HepG2 (cell line): Measurements from ENCODE around the gene POU3F1. TPM values are rescaled to one million over a fixed set of nuclear protein-coding genes. Genes with fewer than 3 reads are reported as not detected.

Experiments used
- BHLHE40 ChIP-seq: IDR thresholded peaks from 2 replicates; pipeline ENCODE4 v1.6.1; 2011; ENCODE audit warnings: low read length, improper control_type of control experiment
- DRAP1 ChIP-seq: IDR thresholded peaks from 2 replicates; pipeline ENCODE4 v1.6.1; 2016; ENCODE audit warnings: missing genetic modification reagents, missing compliant biosample characterization
- ELF3 ChIP-seq: IDR thresholded peaks from 2 replicates; pipeline ENCODE4 v1.6.1; 2016; ENCODE audit warnings: missing genetic modification reagents, missing compliant biosample characterization
- FLYWCH1 ChIP-seq: sonication (generic); formaldehyde crosslinking; IDR thresholded peaks from 2 replicates; pipeline ENCODE4 v1.8.1; 2023; ENCODE audit warnings: mild to moderate bottlenecking, missing genetic modification reagents
- FOSL2 ChIP-seq: sonication (generic); formaldehyde crosslinking; IDR thresholded peaks from 2 replicates; pipeline ENCODE4 v1.4.0; 2020; ENCODE audit warnings: missing genetic modification reagents
- KLF11 ChIP-seq: IDR thresholded peaks from 2 replicates; pipeline ENCODE4 v1.6.1; 2016; ENCODE audit warnings: missing compliant biosample characterization
- MTF2 ChIP-seq: sonication (generic); formaldehyde crosslinking; IDR thresholded peaks from 2 replicates; pipeline ENCODE4 v1.5.0; 2020; ENCODE audit warnings: missing genetic modification reagents, borderline replicate concordance
- NR2F2 ChIP-seq: IDR thresholded peaks from 2 replicates; pipeline ENCODE4 v1.6.1; 2012; ENCODE audit warnings: low read depth, inconsistent platforms, borderline replicate concordance
- RAD51 ChIP-seq: fragments of 450-650 bp; IDR thresholded peaks from 2 replicates; pipeline ENCODE4 v1.6.1; 2016; ENCODE audit warnings: borderline replicate concordance
- RNF2 ChIP-seq: fragments of 450-650 bp; conservative IDR thresholded peaks from 2 replicates; pipeline ENCODE4 v1.6.1; 2016; ENCODE audit warnings: low read depth
- SNAI1 ChIP-seq: sonication (generic); formaldehyde crosslinking; IDR thresholded peaks from 2 replicates; pipeline ENCODE4 v1.5.0; 2020; ENCODE audit warnings: mild to moderate bottlenecking, missing genetic modification reagents, borderline replicate concordance
- SOX6 ChIP-seq, 2 experiments: fragments of 450-650 bp in 1 of 2; sonication (generic) in 1 of 2; formaldehyde crosslinking in 1 of 2; IDR thresholded peaks; 2 replicates each; pipeline versions ENCODE4 v1.4.0 to v1.6.1; 2017 to 2020; ENCODE audit warnings: antibody characterized with exemption in 1 of 2, mild to moderate bottlenecking in 1 of 2, missing genetic modification reagents in 1 of 2
- SPEN ChIP-seq: sonication (generic); formaldehyde crosslinking; IDR thresholded peaks from 2 replicates; pipeline ENCODE4 v1.5.1; 2020; ENCODE audit warnings: low read depth, mild to moderate bottlenecking, missing genetic modification reagents
- STAT5B ChIP-seq: sonication (generic); formaldehyde crosslinking; IDR thresholded peaks from 2 replicates; pipeline ENCODE4 v1.4.0; 2020; ENCODE audit warnings: missing genetic modification reagents
- TAF1 ChIP-seq: sonication (generic); formaldehyde crosslinking; IDR thresholded peaks from 2 replicates; pipeline ENCODE4 v1.4.0; 2020; ENCODE audit warnings: missing genetic modification reagents
- ZBTB10 ChIP-seq: sonication (generic); formaldehyde crosslinking; IDR thresholded peaks from 2 replicates; pipeline ENCODE4 v1.4.0; 2020; ENCODE audit warnings: missing genetic modification reagents, borderline replicate concordance
- ZNF775 ChIP-seq: sonication (generic); formaldehyde crosslinking; IDR thresholded peaks from 2 replicates; pipeline ENCODE4 v1.4.0; 2020; ENCODE audit warnings: missing genetic modification reagents, mild to moderate bottlenecking, moderate library complexity, borderline replicate concordance
- ZZZ3 ChIP-seq: sonication (generic); formaldehyde crosslinking; IDR thresholded peaks from 2 replicates; pipeline ENCODE4 v1.4.0; 2020; ENCODE audit warnings: missing genetic modification reagents, mild to moderate bottlenecking, borderline replicate concordance
- polyA plus RNA-seq, 8 experiments: library from polyadenylated mRNA; depleted of rRNA in 3 of 8; stranded (reverse) in 7 of 8; unstranded in 1 of 8; fragments of >200 nt; fragmentation: Illumina TruSeq in 4 of 8; extraction: Trizol in 4 of 8; gene quantifications; 2 replicates each; pipeline versions ENCODE4 v1.2.1 to v1.2.3, GENCODE V29; 2011 to 2016; ENCODE audit warnings: low read depth in 4 of 8, missing spikeins in 1 of 8, mixed read lengths in 1 of 8; ENCODE audit not compliant: insufficient read depth in 1 of 8
- total RNA-seq, 5 experiments: library from RNA; depleted of rRNA; stranded (reverse); fragments of >200 nt; fragmentation: Illumina TruSeq; extraction: Trizol; gene quantifications; 2 replicates each; pipeline ENCODE4 v1.2.3, GENCODE V29; 2016; ENCODE audit warnings: low read depth in 1 of 5
- TF ChIP-seq, protein P1 (sequence below): sonication (generic); formaldehyde crosslinking; IDR thresholded peaks from 2 replicates; pipeline ENCODE4 v1.8.1; 2023; ENCODE audit warnings: mild to moderate bottlenecking, inconsistent platforms, moderate library complexity, missing genetic modification reagents, borderline replicate concordance
- TF ChIP-seq, protein P2 (sequence below): sonication (generic); formaldehyde crosslinking; IDR thresholded peaks from 2 replicates; pipeline ENCODE4 v1.5.1; 2020; ENCODE audit warnings: missing genetic modification reagents, mild to moderate bottlenecking, borderline replicate concordance
- TF ChIP-seq, protein P3 (sequence below): sonication (generic); formaldehyde crosslinking; IDR thresholded peaks from 2 replicates; pipeline ENCODE4 v1.5.0; 2020; ENCODE audit warnings: missing genetic modification reagents, mild to moderate bottlenecking, borderline replicate concordance

Gene POU3F1
- total and polyA plus RNA-seq, 2 of the 13 experiments (the other 11 are each of a cell fraction or from before 2014, with no cell fraction given): not detected

DNA sequence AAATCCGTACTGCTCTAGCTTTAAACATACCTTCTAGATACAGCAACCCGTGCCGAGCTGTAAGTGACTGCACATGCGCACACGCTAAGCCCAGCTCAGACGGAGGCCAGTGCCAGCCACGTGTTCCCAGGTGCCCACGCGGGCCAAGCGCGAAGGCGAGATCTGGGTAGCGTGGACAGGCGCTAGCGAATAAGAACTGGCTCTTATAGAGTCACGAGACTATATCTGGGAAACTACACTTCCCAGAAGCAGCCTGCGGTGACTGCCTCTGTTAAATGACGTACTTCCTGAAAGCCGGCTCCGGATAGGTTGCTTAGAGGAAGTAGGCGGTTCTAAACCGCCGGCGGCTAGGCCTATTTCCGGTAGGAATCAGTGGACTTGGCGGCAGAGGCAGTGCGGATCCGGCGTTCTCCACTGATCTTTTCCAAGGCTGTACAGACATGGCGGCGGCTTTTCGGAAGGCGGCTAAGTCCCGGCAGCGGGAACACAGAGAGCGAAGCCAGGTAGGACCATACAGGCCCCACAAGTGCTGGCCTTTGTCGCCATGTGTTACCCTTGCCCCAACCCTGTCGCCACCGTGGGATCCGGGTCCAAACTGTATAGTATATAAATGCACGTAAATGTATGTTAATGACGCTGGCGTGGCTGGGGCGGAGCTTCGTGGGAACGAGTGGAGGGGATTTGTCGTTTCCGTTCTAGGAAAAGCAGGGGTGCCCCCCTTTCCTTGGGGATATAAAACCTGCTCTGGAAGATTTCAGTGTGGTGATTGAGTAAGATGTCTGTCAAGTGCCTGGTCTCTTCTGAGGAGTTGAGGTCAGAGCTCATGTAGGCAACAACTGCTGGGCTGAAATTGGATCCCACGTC lies 34.0 kb downstream of the POU3F1 start, which contains the start of gene UTP11 (continued):
- TF ChIP-seq, protein P1, sequence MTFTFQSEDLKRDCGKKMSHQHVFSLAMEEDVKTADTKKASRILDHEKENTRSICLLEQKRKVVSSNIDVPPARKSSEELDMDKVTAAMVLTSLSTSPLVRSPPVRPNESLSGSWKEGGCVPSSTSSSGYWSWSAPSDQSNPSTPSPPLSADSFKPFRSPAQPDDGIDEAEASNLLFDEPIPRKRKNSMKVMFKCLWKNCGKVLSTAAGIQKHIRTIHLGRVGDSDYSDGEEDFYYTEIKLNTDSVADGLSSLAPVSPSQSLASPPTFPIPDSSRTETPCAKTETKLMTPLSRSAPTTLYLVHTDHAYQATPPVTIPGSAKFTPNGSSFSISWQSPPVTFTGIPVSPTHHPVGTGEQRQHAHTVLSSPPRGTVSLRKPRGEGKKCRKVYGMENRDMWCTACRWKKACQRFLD (CRISPR knock-in tag): peak; percentile 64; the same call in 1 of the 2 replicates
- TF ChIP-seq SPEN (CRISPR knock-in tag): peak; percentile 88
- TF ChIP-seq SNAI1 (CRISPR knock-in tag): peak; percentile 88; the same call in 1 of the 2 replicates
- TF ChIP-seq BHLHE40: peak; percentile 92
- peak; percentile 98 for TF ChIP-seq RNF2
- peak; percentile 59; the same call in 1 of the 2 replicates for TF ChIP-seq FOSL2
- TF ChIP-seq, protein P2, sequence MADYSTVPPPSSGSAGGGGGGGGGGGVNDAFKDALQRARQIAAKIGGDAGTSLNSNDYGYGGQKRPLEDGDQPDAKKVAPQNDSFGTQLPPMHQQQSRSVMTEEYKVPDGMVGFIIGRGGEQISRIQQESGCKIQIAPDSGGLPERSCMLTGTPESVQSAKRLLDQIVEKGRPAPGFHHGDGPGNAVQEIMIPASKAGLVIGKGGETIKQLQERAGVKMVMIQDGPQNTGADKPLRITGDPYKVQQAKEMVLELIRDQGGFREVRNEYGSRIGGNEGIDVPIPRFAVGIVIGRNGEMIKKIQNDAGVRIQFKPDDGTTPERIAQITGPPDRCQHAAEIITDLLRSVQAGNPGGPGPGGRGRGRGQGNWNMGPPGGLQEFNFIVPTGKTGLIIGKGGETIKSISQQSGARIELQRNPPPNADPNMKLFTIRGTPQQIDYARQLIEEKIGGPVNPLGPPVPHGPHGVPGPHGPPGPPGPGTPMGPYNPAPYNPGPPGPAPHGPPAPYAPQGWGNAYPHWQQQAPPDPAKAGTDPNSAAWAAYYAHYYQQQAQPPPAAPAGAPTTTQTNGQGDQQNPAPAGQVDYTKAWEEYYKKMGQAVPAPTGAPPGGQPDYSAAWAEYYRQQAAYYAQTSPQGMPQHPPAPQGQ: 0 out of 2 replicates have a peak, but pooled peaks have one; percentile 64
- no peak for TF ChIP-seq NR2F2
- TF ChIP-seq DRAP1 (CRISPR knock-in tag): peak; percentile 39
- peak; percentile 97 for TF ChIP-seq KLF11 (CRISPR knock-in tag)
- TF ChIP-seq FLYWCH1 (CRISPR knock-in tag): peak; percentile 89; the same call in 1 of the 2 replicates
- TF ChIP-seq RAD51: peak; percentile 11; the same call in 1 of the 2 replicates
- peak; percentile 56; the same call in 1 of the 2 replicates for TF ChIP-seq ZZZ3 (CRISPR knock-in tag)
- TF ChIP-seq MTF2 (CRISPR knock-in tag): no peak
- peak; percentile 73 for TF ChIP-seq ELF3 (CRISPR knock-in tag)
- TF ChIP-seq, protein P3, sequence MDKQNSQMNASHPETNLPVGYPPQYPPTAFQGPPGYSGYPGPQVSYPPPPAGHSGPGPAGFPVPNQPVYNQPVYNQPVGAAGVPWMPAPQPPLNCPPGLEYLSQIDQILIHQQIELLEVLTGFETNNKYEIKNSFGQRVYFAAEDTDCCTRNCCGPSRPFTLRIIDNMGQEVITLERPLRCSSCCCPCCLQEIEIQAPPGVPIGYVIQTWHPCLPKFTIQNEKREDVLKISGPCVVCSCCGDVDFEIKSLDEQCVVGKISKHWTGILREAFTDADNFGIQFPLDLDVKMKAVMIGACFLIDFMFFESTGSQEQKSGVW (CRISPR knock-in tag): peak; percentile 22; the same call in 1 of the 2 replicates
- TF ChIP-seq SOX6 (IDR thresholded peaks at IDR 0.05): no peak
- TF ChIP-seq SOX6 (CRISPR knock-in tag; IDR thresholded peaks at IDR 0.05): peak; percentile 10; the same call in 1 of the 2 replicates
- TF ChIP-seq ZNF775 (CRISPR knock-in tag): peak; percentile 88
- TF ChIP-seq ZBTB10 (CRISPR knock-in tag): peak; percentile 87; the same call in 1 of the 2 replicates
- TF ChIP-seq TAF1 (CRISPR knock-in tag): peak; percentile 97
- peak; percentile 95; the same call in 1 of the 2 replicates for TF ChIP-seq STAT5B (CRISPR knock-in tag)
